AG04449 (cell line): ENCODE measurements around the gene ZNF260.

Source experiments
- CTCF ChIA-PET: fragments of 350-600 bp; formaldehyde crosslinking; extraction: SDS; loops from one replicate; lab custom pipeline; 2021; ENCODE audit warnings: antibody characterized with exemption; lab: Yijun Ruan, JAX
- POLR2A ChIA-PET: fragments of 400-600, 350-600 bp; formaldehyde crosslinking; extraction: SDS; loops from one replicate; lab custom pipeline; 2020; ENCODE audit warnings: antibody characterized with exemption, inconsistent platforms; lab: Yijun Ruan, JAX
- DNase-seq: peaks from one replicate; pipeline ENCODE4 v3.0.0-alpha.2; 2010; ENCODE audit warnings: low read depth, low spot score
- H3K4me3 ChIP-seq: 2 replicates; pipeline ENCODE4 v1.5.1; 2011; ENCODE audit warnings: low read depth, mild to moderate bottlenecking, control low read depth, low read length
- CTCF ChIP-seq: IDR thresholded peaks from one replicate; pipeline ENCODE4 v1.5.1; 2011; ENCODE audit warnings: mild to moderate bottlenecking, moderate library complexity, low read length, control low read depth, inconsistent platforms; ENCODE audit not compliant: insufficient read depth; ENCODE audit errors: missing control alignments

Gene ZNF260

GRCh38 chr19:36526581-36526980, 1.5 kb downstream of the ZNF260 start:
- POLR2A ChIA-PET: interaction anchor here (1.0 kb wide), 1 partner anchor 46 kb away, joined by 3 read pairs; the partner anchor contains the start of gene ZNF529
- CTCF ChIA-PET: no interaction called here
- no peak for DNase-seq
- H3K4me3 ChIP-seq: no peak overlapping the region; the same call in 1 of the 2 replicates
- TF ChIP-seq CTCF: no peak

- no peak for TF ChIP-seq CTCF
- POLR2A ChIA-PET: no interaction called here
- H3K4me3 ChIP-seq: no peak overlapping the region
- CTCF ChIA-PET: no interaction called here
- no peak for DNase-seq
These were observed 3.5 kb downstream of the ZNF260 start for GRCh38 chr19:36524617-36525016.

GRCh38 chr19:36514012-36514612, 14.0 kb downstream of the ZNF260 start:
- ChIA-PET CTCF (interaction anchor here (0.8 kb wide), 1 partner anchor 20 kb away, joined by 3 read pairs; no protein-coding TSS in a partner anchor), POLR2A (no interaction called here)
- no peak for DNase-seq
- no peak overlapping the region for H3K4me3 ChIP-seq
- TF ChIP-seq CTCF: no peak

- POLR2A ChIA-PET: no interaction called here
- H3K4me3 ChIP-seq: no peak overlapping the region
These were observed 19.7 kb downstream of the ZNF260 start for GRCh38 chr19:36508325-36508724.

GRCh38 chr19:36501973-36502372, 26.1 kb downstream of the ZNF260 start:
- no peak for TF ChIP-seq CTCF
- ChIA-PET CTCF (no interaction called here), POLR2A (no interaction called here)
- H3K4me3 ChIP-seq: no peak overlapping the region
- DNase-seq: no peak

More at GRCh38 chr19:36508325-36508724, 19.7 kb downstream of the ZNF260 start:
- no peak for DNase-seq
- CTCF ChIA-PET: no interaction called here
- no peak for TF ChIP-seq CTCF

- no peak for DNase-seq
- ChIA-PET POLR2A (no interaction called here), CTCF (no interaction called here)
- no peak for TF ChIP-seq CTCF
- no peak overlapping the region for H3K4me3 ChIP-seq
These were observed 31.1 kb downstream of the ZNF260 start for GRCh38 chr19:36497001-36497400.
